ENCODE measurements around the gene PKD1L1. TPM values are rescaled to one million over a fixed set of nuclear protein-coding genes. Genes with fewer than 3 reads are reported as not detected.
"Not testable (repeated sequence)": the region's sequence is repeated elsewhere in the genome, so short reads cannot be mapped to it uniquely, and the experiment has no call there.

The PKD1L1 gene
- total and polyA plus RNA-seq, 11 donors, result 1.1 to 3.7 (median 2.3) TPM

- TF ChIP-seq CTCF (IDR thresholded peaks at IDR 0.05) (no peak), POLR2A (IDR thresholded peaks at IDR 0.05) (no peak)
- ATAC-seq (peak in 3 of 4 donors; percentile 16 to 38 (median 36)), DNase-seq (no peak)
- WGBS, 4 donors, result 79 to 91% (median 86%) methylated on average over 2 of the region's 2 CpGs
- Histone ChIP-seq H3K4me3 (no peak overlapping the region), H3K4me1 (peaks cover 0 to 24% (median 0%) of the 10 kb centered on the region in 12 donors), H3K27ac (peak overlapping the region in 2 of 12 donors; percentile 15 to 53), H3K9me3 (no peaks in the 10 kb centered on the region), H3K36me3 (no peaks in the 10 kb centered on the region), H3K27me3 (no peaks in the 10 kb centered on the region)
- intact Hi-C loops (cut with DNase I), result loop anchor here in 1 of 10 donors (5.0 kb wide), 1 partner anchor 176 kb away; the partner anchor contains the start of gene TNS3
Observed at GRCh38 chr7:47758546-47758945, 189.7 kb downstream of the PKD1L1 start.

- Histone ChIP-seq H3K4me1 (peaks cover 0 to 18% (median 0%) of the 10 kb centered on the region in 12 donors), H3K36me3 (no peaks in the 10 kb centered on the region), H3K27ac (peak overlapping the region in 2 of 12 donors; percentile 15 to 53), H3K9me3 (no peaks in the 10 kb centered on the region), H3K27me3 (no peaks in the 10 kb centered on the region), H3K4me3 (no peak overlapping the region)
- peak; percentile 35 to 73 (median 59) for DNase-seq
- peak; percentile 88 to 91 (median 90) for ATAC-seq
- WGBS, 4 donors, result 77 to 86% (median 80%) methylated on average over 10 of the region's 10 CpGs
- TF ChIP-seq POLR2A (IDR thresholded peaks at IDR 0.05), result no peak
- no peak for TF ChIP-seq CTCF (IDR thresholded peaks at IDR 0.05)
- intact Hi-C loops (cut with DNase I), result loop anchor here in 1 of 10 donors (5.0 kb wide), 1 partner anchor 176 kb away; the partner anchor contains the start of gene TNS3
Observed at GRCh38 chr7:47757921-47758411, 190.3 kb downstream of the PKD1L1 start.

GRCh38 chr7:47756636-47757035 is 191.6 kb downstream of the PKD1L1 start:
- Histone ChIP-seq H3K27me3 (no peaks in the 10 kb centered on the region), H3K4me1 (peaks cover 0 to 17% (median 0%) of the 10 kb centered on the region in 12 donors), H3K4me3 (no peak overlapping the region), H3K27ac (no peak overlapping the region), H3K36me3 (no peaks in the 10 kb centered on the region), H3K9me3 (no peaks in the 10 kb centered on the region)
- intact Hi-C loops (cut with DNase I), result loop anchor here in 1 of 10 donors (5.0 kb wide), 1 partner anchor 174 kb away; the partner anchor contains the start of gene TNS3
- ATAC-seq, result no peak
- WGBS, 4 donors, result 94 to 98% (median 96%) methylated on average over 4 of the region's 4 CpGs
- TF ChIP-seq POLR2A (IDR thresholded peaks at IDR 0.05) (no peak), CTCF (IDR thresholded peaks at IDR 0.05) (no peak)
- DNase-seq, result no peak

- no peak overlapping the region for H3K4me3 ChIP-seq
- H3K27ac ChIP-seq, result no peak overlapping the region
- DNase-seq, result no peak
- H3K4me1 ChIP-seq, result peaks cover 0 to 12% (median 0%) of the 10 kb centered on the region in 12 donors
- H3K9me3 ChIP-seq, result no peaks in the 10 kb centered on the region
- no peak for ATAC-seq
- H3K27me3 ChIP-seq, result no peaks in the 10 kb centered on the region
- TF ChIP-seq CTCF (IDR thresholded peaks at IDR 0.05), result no peak
- no peak for TF ChIP-seq POLR2A (IDR thresholded peaks at IDR 0.05)
- no peaks in the 10 kb centered on the region for H3K36me3 ChIP-seq
- intact Hi-C loops (cut with DNase I), result loop anchor here in 1 of 10 donors (5.0 kb wide), 1 partner anchor 173 kb away; the partner anchor contains the start of gene TNS3
- WGBS, 4 donors, result 59 to 65% (median 64%) methylated on average over 3 of the region's 3 CpGs
Observed at GRCh38 chr7:47755248-47755647, 193.0 kb downstream of the PKD1L1 start.

GRCh38 chr7:47751724-47752123 is 196.5 kb downstream of the PKD1L1 start:
- DNase-seq; intact Hi-C loops (cut with DNase I); H3K36me3 ChIP-seq; H3K4me1 ChIP-seq; H3K9me3 ChIP-seq; H3K27me3 ChIP-seq; H3K27ac ChIP-seq; H3K4me3 ChIP-seq; ATAC-seq: not testable (repeated sequence)
- WGBS, 4 donors, result 76 to 78% (median 77%) methylated on average over 5 of the region's 5 CpGs

Data from heart left ventricle (tissue), 16 donors.